H9 (cell line): ENCODE data around the gene COL28A1. TPM values are rescaled to one million over a fixed set of nuclear protein-coding genes. Genes with fewer than 3 reads are reported as not detected.

Experiments used
- DNase-seq: peaks from one replicate; pipeline ENCODE4 v3.0.0-alpha.2; 2017
- H2AFZ ChIP-seq: one replicate; pipeline ENCODE4 v1.6.1; 2013; ENCODE audit warnings: mild to moderate bottlenecking, low read length, control low read depth, moderate library complexity
- H2AK5ac ChIP-seq: 2 replicates; pipeline ENCODE4 v1.6.1; 2013; ENCODE audit warnings: low read length, control low read depth, mixed read lengths; ENCODE audit not compliant: insufficient read length
- H2BK120ac ChIP-seq: one replicate; pipeline ENCODE4 v1.6.1; 2013; ENCODE audit warnings: low read depth, mild to moderate bottlenecking, low read length, control low read depth, inconsistent platforms; ENCODE audit not compliant: poor library complexity, severe bottlenecking
- H2BK12ac ChIP-seq: 2 replicates; pipeline ENCODE4 v1.6.1; 2013; ENCODE audit warnings: low read length, control low read depth, mixed read lengths, low read depth; ENCODE audit not compliant: insufficient read length
- H2BK15ac ChIP-seq: 2 replicates; pipeline ENCODE4 v1.6.1; 2013; ENCODE audit warnings: low read depth, low read length, control low read depth
- H2BK20ac ChIP-seq: one replicate; pipeline ENCODE4 v1.6.1; 2013; ENCODE audit warnings: low read depth, mild to moderate bottlenecking, low read length, control low read depth, inconsistent platforms; ENCODE audit not compliant: poor library complexity, severe bottlenecking
- H2BK5ac ChIP-seq: 2 replicates; pipeline ENCODE4 v1.6.1; 2013; ENCODE audit warnings: low read length, control low read depth, mixed read lengths; ENCODE audit not compliant: insufficient read length
- H3K14ac ChIP-seq: 2 replicates; pipeline ENCODE4 v1.6.1; 2013; ENCODE audit warnings: low read length, control low read depth; ENCODE audit not compliant: insufficient read depth
- H3K18ac ChIP-seq: 2 replicates; pipeline ENCODE4 v1.6.1; 2013; ENCODE audit warnings: low read depth, mild to moderate bottlenecking, mixed read lengths, low read length, control low read depth; ENCODE audit not compliant: insufficient read length
- H3K23ac ChIP-seq: 2 replicates; pipeline ENCODE4 v1.6.1; 2013; ENCODE audit warnings: low read length, control low read depth, mixed read lengths, low read depth; ENCODE audit not compliant: insufficient read length
- H3K23me2 ChIP-seq: 2 replicates; pipeline ENCODE4 v1.6.1; 2013; ENCODE audit warnings: low read depth, mild to moderate bottlenecking, mixed read lengths, low read length, control low read depth; ENCODE audit not compliant: insufficient read length, poor library complexity, severe bottlenecking
- H3K27ac ChIP-seq: 2 replicates; pipeline ENCODE4 v1.5.1; 2013; ENCODE audit warnings: low read length, control low read depth, mixed read lengths, low read depth; ENCODE audit not compliant: insufficient read length
- H3K27me3 ChIP-seq: 2 replicates; pipeline ENCODE4 v1.6.1; 2013; ENCODE audit warnings: low read length, control low read depth, inconsistent platforms; ENCODE audit not compliant: insufficient read depth
- H3K4ac ChIP-seq: 2 replicates; pipeline ENCODE4 v1.6.1; 2013; ENCODE audit warnings: low read depth, mild to moderate bottlenecking, control low read depth, inconsistent platforms, low read length, moderate library complexity
- H3K4me1 ChIP-seq: 2 replicates; pipeline ENCODE4 v1.6.1; 2013; ENCODE audit warnings: low read length, control low read depth, inconsistent platforms; ENCODE audit not compliant: insufficient read depth
- H3K4me2 ChIP-seq: 2 replicates; pipeline ENCODE4 v1.6.1; 2013; ENCODE audit warnings: low read length, control low read depth, mixed read lengths; ENCODE audit not compliant: insufficient read length, insufficient read depth
- H3K56ac ChIP-seq: 2 replicates; pipeline ENCODE4 v1.6.1; 2013; ENCODE audit warnings: low read depth, mild to moderate bottlenecking, mixed read lengths, low read length, control low read depth; ENCODE audit not compliant: insufficient read length
- H3K79me1 ChIP-seq: 2 replicates; pipeline ENCODE4 v1.6.1; 2013; ENCODE audit warnings: low read depth, mild to moderate bottlenecking, moderate library complexity, low read length, control low read depth, inconsistent platforms; ENCODE audit not compliant: insufficient read depth, poor library complexity, severe bottlenecking
- H3K79me2 ChIP-seq: 2 replicates; pipeline ENCODE4 v1.6.1; 2013; ENCODE audit warnings: low read length, control low read depth, inconsistent platforms; ENCODE audit not compliant: insufficient read depth
- H3K9ac ChIP-seq: 2 replicates; pipeline ENCODE4 v1.6.1; 2013; ENCODE audit warnings: low read length, control low read depth, mixed read lengths; ENCODE audit not compliant: insufficient read length; ENCODE audit errors: extremely low read depth
- H3K9me3 ChIP-seq: one replicate; pipeline ENCODE4 v1.6.1; 2013; ENCODE audit warnings: low read depth, low read length, inconsistent platforms; ENCODE audit not compliant: control insufficient read depth
- H3T11ph ChIP-seq: one replicate; pipeline ENCODE4 v1.6.1; 2013; ENCODE audit warnings: mild to moderate bottlenecking, low read length, control low read depth, inconsistent platforms
- H4K20me1 ChIP-seq: one replicate; pipeline ENCODE4 v1.6.1; 2013; ENCODE audit not compliant: control insufficient read depth, insufficient read length, insufficient read depth
- H4K5ac ChIP-seq: 2 replicates; pipeline ENCODE4 v1.6.1; 2013; ENCODE audit warnings: low read depth, mild to moderate bottlenecking, mixed read lengths, low read length, control low read depth; ENCODE audit not compliant: insufficient read length
- H4K8ac ChIP-seq: replicated peaks from 2 replicates; pipeline ENCODE4 v1.6.1; 2013; ENCODE audit warnings: low read length, control low read depth, mixed read lengths, low read depth; ENCODE audit not compliant: insufficient read length
- H4K91ac ChIP-seq: 2 replicates; pipeline ENCODE4 v1.6.1; 2013; ENCODE audit warnings: low read depth, mild to moderate bottlenecking, moderate library complexity, mixed read lengths, low read length, control low read depth; ENCODE audit not compliant: insufficient read length
- H3K27ac Mint-ChIP-seq, 3 experiments: 2 replicates in 2 of 3; 3 replicates in 1 of 3; pipeline ENCODE4 v1.8.0; 2020 to 2021; ENCODE audit warnings: mixed read lengths in 3 of 3, mild to moderate bottlenecking in 1 of 3, moderate library complexity in 1 of 3
- H3K27me3 Mint-ChIP-seq: 2 replicates; pipeline ENCODE4 v1.8.0; 2021; ENCODE audit warnings: low read depth, mild to moderate bottlenecking, moderate library complexity, mixed read lengths
- H3K36me3 Mint-ChIP-seq, 3 experiments: 2 replicates in 2 of 3; 3 replicates in 1 of 3; pipeline ENCODE4 v1.8.0; 2020 to 2021; ENCODE audit warnings: low read depth in 3 of 3, mixed read lengths in 3 of 3; ENCODE audit not compliant: insufficient read depth in 1 of 3
- H3K4me1 Mint-ChIP-seq, 2 experiments: 2 replicates each; pipeline ENCODE4 v1.8.0; 2020; ENCODE audit warnings: mixed read lengths in 2 of 2
- H3K4me3 Mint-ChIP-seq, 2 experiments: 2 replicates in 1 of 2; 3 replicates in 1 of 2; pipeline ENCODE4 v1.8.0; 2020 to 2021; ENCODE audit warnings: mild to moderate bottlenecking in 2 of 2, mixed read lengths in 2 of 2, moderate library complexity in 1 of 2
- H3K9me3 Mint-ChIP-seq, 2 experiments: 2 replicates in 1 of 2; 3 replicates in 1 of 2; pipeline ENCODE4 v1.8.0; 2020; ENCODE audit warnings: mild to moderate bottlenecking in 2 of 2, mixed read lengths in 2 of 2, moderate library complexity in 1 of 2
- WGBS: extraction: QIAGEN DNeasy Blood & Tissue Kit; methylation state at CpG from one replicate; pipeline ENCODE4 v1.1.7; 2013; ENCODE audit warnings: missing lambda C conversion rate, low lambda C conversion rate, mixed read lengths; ENCODE audit not compliant: insufficient read length; ENCODE audit errors: extremely low coverage; 5-methylcytosine and 5-hydroxymethylcytosine counted together
- total RNA-seq: library from RNA; stranded (reverse); gene quantifications from 2 replicates; pipeline ENCODE4 v1.2.1, GENCODE V29; 2021
- TF ChIP-seq, protein P1 (sequence below): fragments of 200-600 bp; sonication (generic); conservative IDR thresholded peaks from 3 replicates; pipeline ENCODE4 v1.8.0; 2021; ENCODE audit warnings: antibody characterized with exemption, mild to moderate bottlenecking

The COL28A1 gene
- total RNA-seq, 1 experiment from 2014 or later = 0.66 TPM

DNA sequence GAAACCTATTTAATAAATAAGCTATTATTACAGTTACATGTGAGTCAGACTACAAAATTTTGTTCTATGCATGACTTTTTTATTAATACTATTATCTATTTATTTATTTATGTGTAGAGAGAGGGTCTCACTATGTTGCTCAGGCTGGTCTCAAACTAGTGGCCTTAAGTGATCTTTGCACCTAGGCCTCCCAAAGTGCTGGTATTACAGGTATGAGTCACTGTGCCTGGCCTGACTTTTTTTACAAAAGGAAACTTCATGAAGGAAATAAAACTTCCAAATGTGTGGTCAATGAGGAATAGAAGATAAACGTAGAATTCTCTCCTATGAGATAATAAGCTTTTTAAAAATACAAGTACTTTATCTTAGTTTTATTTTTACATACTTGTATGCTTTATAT is 19.0 kb downstream of the COL28A1 start:
- Histone ChIP-seq H3K4me2 (no peak overlapping the region), H3K4ac (no peak overlapping the region), H3K23me2 (no peaks in the 10 kb centered on the region), H3K27ac (no peak overlapping the region), H3K79me2 (no peaks in the 10 kb centered on the region), H3K4me1 (no peaks in the 10 kb centered on the region), H3K18ac (no peak overlapping the region), H4K20me1 (no peaks in the 10 kb centered on the region), H3T11ph (no peak overlapping the region), H3K9me3 (no peaks in the 10 kb centered on the region), H3K9ac (no peak overlapping the region), H2BK120ac (no peak overlapping the region), H3K56ac (no peak overlapping the region), H2BK12ac (no peak overlapping the region), H2BK5ac (no peak overlapping the region), H3K14ac (no peak overlapping the region), H3K27me3 (no peaks in the 10 kb centered on the region), H4K91ac (no peak overlapping the region), H2BK20ac (no peak overlapping the region), H3K23ac (no peak overlapping the region), H4K8ac (no peak overlapping the region), H2AK5ac (no peak overlapping the region), H3K79me1 (no peaks in the 10 kb centered on the region), H2AFZ (no peak overlapping the region), H2BK15ac (no peak overlapping the region), H4K5ac (no peak overlapping the region)
- no peak for DNase-seq
- no peaks in the 10 kb centered on the region for H3K27me3 Mint-ChIP-seq
- H3K9me3 Mint-ChIP-seq = no peaks in the 10 kb centered on the region; a peak in 1 of 5 replicates
- no peaks in the 10 kb centered on the region for H3K36me3 Mint-ChIP-seq
- H3K4me1 Mint-ChIP-seq = peaks cover 9% of the 10 kb centered on the region in 2 experiments; a peak in 3 of 4 replicates
- H3K4me3 Mint-ChIP-seq = no peak overlapping the region
- TF ChIP-seq, protein P1, sequence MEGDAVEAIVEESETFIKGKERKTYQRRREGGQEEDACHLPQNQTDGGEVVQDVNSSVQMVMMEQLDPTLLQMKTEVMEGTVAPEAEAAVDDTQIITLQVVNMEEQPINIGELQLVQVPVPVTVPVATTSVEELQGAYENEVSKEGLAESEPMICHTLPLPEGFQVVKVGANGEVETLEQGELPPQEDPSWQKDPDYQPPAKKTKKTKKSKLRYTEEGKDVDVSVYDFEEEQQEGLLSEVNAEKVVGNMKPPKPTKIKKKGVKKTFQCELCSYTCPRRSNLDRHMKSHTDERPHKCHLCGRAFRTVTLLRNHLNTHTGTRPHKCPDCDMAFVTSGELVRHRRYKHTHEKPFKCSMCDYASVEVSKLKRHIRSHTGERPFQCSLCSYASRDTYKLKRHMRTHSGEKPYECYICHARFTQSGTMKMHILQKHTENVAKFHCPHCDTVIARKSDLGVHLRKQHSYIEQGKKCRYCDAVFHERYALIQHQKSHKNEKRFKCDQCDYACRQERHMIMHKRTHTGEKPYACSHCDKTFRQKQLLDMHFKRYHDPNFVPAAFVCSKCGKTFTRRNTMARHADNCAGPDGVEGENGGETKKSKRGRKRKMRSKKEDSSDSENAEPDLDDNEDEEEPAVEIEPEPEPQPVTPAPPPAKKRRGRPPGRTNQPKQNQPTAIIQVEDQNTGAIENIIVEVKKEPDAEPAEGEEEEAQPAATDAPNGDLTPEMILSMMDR = no peak
- H3K27ac Mint-ChIP-seq = no peak overlapping the region
- no CpG with 5 or more reads among the region's 1 CpG for WGBS
